Neutrophil (primary cell): ENCODE data around the gene RPS6KA2.

ENCODE experiments used
- H3K27ac ChIP-seq: fragments of 200-600 bp; sonication (generic); 2 replicates; pipeline ENCODE4 v1.5.1; 2016; ENCODE audit warnings: mild to moderate bottlenecking, moderate library complexity
- H3K27me3 ChIP-seq: fragments of 200-600 bp; sonication (generic); 2 replicates; pipeline ENCODE4 v1.6.0; 2016; ENCODE audit warnings: mild to moderate bottlenecking
- H3K36me3 ChIP-seq: fragments of 200-600 bp; sonication (generic); 2 replicates; pipeline ENCODE4 v1.5.1; 2017
- H3K4me1 ChIP-seq, 2 experiments: fragments of 200-600 bp in 1 of 2; sonication (generic) in 1 of 2; 1 replicate in 1 of 2; 2 replicates in 1 of 2; pipeline versions ENCODE4 v1.5.1 to v1.6.1; 2013 to 2016; ENCODE audit warnings: low read depth in 1 of 2, low read length in 1 of 2, mild to moderate bottlenecking in 1 of 2, moderate library complexity in 1 of 2; ENCODE audit not compliant: control insufficient read depth in 1 of 2, insufficient read depth in 1 of 2
- H3K4me3 ChIP-seq, 2 experiments: fragments of 200-600 bp in 1 of 2; sonication (generic) in 1 of 2; 1 replicate in 1 of 2; 2 replicates in 1 of 2; pipeline ENCODE4 v1.5.1; 2013 to 2016; ENCODE audit warnings: low read depth in 1 of 2, low read length in 1 of 2, mild to moderate bottlenecking in 1 of 2, moderate library complexity in 1 of 2
- H3K9me3 ChIP-seq: fragments of 200-600 bp; sonication (generic); 2 replicates; pipeline ENCODE4 v1.5.1; 2016
- TF ChIP-seq, protein P1 (sequence below): fragments of 200-600 bp; sonication (generic); IDR thresholded peaks from 2 replicates; pipeline ENCODE4 v1.5.1; 2016; ENCODE audit warnings: antibody characterized with exemption

RPS6KA2 gene

DNA sequence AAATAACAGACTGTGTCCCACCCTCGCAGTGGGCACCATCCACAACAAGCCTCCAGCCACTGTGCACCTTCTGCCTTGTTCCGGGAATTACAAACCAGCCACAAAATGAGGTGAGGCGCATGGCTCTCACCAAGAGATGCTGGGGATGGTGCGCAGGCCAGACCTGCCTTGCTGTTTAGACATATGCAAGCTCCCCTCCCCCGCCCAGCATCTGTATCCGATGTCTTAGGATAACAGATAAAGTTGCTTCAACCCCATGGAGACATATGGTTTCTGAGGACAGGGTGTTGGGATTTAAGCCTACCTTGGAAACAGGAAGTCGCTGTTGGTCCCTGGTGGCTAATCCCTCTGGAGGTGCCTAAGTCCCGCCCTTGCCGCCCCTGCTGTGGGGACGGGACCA lies 194.0 kb downstream of the RPS6KA2 start:
- Histone ChIP-seq H3K27ac (no peak overlapping the region), H3K4me3 (no peak overlapping the region), H3K9me3 (no peaks in the 10 kb centered on the region), H3K36me3 (peaks cover 86% of the 10 kb centered on the region), H3K27me3 (no peaks in the 10 kb centered on the region), H3K4me1 (no peaks in the 10 kb centered on the region)
- TF ChIP-seq, protein P1, sequence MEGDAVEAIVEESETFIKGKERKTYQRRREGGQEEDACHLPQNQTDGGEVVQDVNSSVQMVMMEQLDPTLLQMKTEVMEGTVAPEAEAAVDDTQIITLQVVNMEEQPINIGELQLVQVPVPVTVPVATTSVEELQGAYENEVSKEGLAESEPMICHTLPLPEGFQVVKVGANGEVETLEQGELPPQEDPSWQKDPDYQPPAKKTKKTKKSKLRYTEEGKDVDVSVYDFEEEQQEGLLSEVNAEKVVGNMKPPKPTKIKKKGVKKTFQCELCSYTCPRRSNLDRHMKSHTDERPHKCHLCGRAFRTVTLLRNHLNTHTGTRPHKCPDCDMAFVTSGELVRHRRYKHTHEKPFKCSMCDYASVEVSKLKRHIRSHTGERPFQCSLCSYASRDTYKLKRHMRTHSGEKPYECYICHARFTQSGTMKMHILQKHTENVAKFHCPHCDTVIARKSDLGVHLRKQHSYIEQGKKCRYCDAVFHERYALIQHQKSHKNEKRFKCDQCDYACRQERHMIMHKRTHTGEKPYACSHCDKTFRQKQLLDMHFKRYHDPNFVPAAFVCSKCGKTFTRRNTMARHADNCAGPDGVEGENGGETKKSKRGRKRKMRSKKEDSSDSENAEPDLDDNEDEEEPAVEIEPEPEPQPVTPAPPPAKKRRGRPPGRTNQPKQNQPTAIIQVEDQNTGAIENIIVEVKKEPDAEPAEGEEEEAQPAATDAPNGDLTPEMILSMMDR, result no peak

DNA sequence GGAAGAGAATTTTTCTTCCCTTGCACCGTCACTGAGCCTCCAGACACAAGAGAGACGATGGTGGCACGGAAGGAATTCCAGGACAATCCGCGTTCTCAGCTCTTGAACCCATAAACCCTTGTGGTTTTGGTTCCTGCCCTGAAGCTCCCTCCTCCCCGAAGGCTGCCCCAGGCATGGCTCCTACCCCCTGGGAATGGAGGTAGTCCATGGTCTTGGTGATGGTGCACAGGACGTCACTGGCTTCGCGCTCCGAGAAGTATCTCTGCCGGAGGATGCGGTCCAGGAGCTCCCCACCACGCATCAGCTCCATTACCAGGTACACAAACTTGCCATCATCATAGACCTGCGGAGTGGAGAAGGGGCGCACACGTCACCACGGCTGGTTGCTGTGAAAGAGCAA lies 196.8 kb downstream of the RPS6KA2 start:
- Histone ChIP-seq H3K27ac (no peak overlapping the region), H3K27me3 (no peaks in the 10 kb centered on the region), H3K9me3 (no peaks in the 10 kb centered on the region), H3K36me3 (peaks cover 57% of the 10 kb centered on the region), H3K4me1 (no peaks in the 10 kb centered on the region), H3K4me3 (no peak overlapping the region)
- TF ChIP-seq, protein P1, result no peak

DNA sequence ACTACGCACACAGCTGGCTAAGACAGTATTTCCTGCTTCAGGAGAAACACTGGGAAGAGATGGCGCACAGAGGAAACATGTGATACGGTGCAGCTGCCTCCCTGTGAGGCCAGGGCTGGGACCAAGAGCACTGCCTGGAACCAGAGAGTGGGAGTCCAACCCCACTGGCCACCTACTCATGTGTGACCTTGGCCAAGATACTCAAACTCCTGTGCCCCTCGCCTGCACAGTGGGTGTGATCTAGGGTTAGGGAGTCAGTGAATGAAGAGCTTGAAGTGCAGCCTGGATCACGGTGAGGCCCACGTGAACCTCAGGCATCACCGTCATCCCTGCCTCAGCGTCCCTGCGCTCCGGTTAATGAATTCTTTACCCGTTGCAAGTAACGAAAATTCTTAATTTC lies 202.6 kb downstream of the RPS6KA2 start:
- no peaks in the 10 kb centered on the region for H3K4me1 ChIP-seq
- TF ChIP-seq, protein P1, result no peak
- no peak overlapping the region for H3K4me3 ChIP-seq
- H3K36me3 ChIP-seq, result peaks cover 57% of the 10 kb centered on the region
- H3K9me3 ChIP-seq, result no peaks in the 10 kb centered on the region
- H3K27me3 ChIP-seq, result no peaks in the 10 kb centered on the region
- H3K27ac ChIP-seq, result no peak overlapping the region

DNA sequence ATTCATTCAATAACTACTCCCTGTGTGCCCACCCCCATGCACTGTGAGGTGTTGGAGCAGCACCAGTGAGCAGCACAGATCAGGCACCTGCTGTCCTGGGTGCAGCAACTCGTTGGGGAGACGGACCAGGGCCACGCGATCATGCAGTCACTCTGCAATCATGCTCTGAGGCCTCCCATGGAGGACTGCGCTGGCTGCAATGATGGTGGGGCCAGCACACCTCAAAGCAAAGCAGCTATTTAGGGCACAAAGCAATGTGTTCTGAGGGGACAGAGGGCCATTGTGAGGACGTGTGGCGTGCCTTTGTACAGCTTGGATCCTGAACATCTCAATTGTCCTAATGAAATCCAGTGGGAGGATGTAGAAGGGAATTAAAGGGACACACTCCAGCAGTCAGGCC lies 203.3 kb downstream of the RPS6KA2 start:
- no peak overlapping the region for H3K27ac ChIP-seq
- TF ChIP-seq, protein P1, result no peak
- H3K36me3 ChIP-seq, result peaks cover 61% of the 10 kb centered on the region
- no peaks in the 10 kb centered on the region for H3K9me3 ChIP-seq
- no peaks in the 10 kb centered on the region for H3K4me1 ChIP-seq
- H3K27me3 ChIP-seq, result no peaks in the 10 kb centered on the region
- no peak overlapping the region for H3K4me3 ChIP-seq

DNA sequence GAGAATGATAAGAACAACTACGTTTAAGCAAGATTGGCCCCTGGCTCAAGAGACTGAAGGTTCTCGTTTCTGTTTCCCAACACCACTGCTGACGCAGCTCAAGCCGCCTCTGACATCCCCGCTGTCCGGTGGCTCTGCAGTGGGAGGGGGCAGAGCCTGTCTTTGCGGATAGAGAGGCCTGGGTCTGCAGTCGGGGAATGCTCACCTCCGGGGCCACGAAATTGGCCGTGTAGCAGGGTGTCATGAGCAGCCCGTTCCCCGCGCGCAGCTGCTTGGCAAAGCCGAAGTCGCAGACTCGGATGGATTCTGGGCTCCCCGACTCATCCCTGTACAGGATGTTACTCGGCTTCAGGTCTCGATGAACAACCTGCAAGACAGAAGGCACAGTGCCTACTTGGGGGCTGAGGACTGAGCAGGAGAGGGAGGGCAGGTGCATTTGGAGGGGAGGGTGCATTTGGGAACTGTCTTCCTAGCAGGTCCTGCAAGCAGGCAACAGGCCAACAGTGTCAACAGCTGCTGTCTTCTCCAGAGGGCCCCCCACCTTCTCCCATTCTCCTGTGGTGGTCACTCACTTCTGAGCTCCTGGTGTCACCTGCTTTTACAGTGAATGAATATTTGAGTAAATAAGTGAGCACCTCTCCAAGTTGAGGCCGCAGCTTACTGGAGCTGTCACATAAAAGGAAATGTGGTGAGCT lies 203.9 kb downstream of the RPS6KA2 start:
- no peak overlapping the region for H3K27ac ChIP-seq
- H3K27me3 ChIP-seq, result no peaks in the 10 kb centered on the region
- H3K4me3 ChIP-seq, result no peak overlapping the region
- no peaks in the 10 kb centered on the region for H3K4me1 ChIP-seq
- TF ChIP-seq, protein P1, result no peak
- peaks cover 67% of the 10 kb centered on the region for H3K36me3 ChIP-seq
- no peaks in the 10 kb centered on the region for H3K9me3 ChIP-seq
